GM18861 (cell line): Measurements from ENCODE around the gene SMAD5.

ENCODE experiments used
- ATAC-seq: cut with Tn5 transposase; IDR thresholded peaks from one replicate; pipeline ENCODE4 v1.9.1; 2021; ENCODE audit not compliant: unreplicated experiment

The SMAD5 gene

GRCh38 chr5:136132557-136133221 is at the start of gene SMAD5:
Gene SMAD5, plus strand, starts transcription at chr5:136132845. Its CDS starts 20,916 bp downstream, at chr5:136153761.
- ATAC-seq: peak; percentile 91

DNA sequence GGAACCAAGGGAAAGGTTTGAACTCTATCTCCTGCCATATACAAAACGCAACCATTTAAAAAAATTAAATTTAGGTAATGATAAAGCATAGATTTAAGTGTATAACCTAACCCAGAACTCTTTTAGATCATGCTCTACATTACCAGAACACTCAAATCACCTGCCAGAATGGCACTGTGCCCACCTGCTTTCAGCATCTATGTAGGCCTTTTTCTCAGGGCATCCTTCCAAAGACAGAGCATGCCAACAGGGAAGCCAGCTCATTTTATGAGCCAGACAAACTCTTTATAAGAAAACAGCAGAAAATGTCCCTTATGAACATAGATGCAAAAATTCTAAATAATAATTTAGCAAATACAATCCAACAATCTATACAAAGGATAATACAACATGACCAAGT is 47.9 kb upstream of the SMAD5 start:
- ATAC-seq: no peak

GRCh38 chr5:136086783-136087566 is 45.7 kb upstream of the SMAD5 start:
- ATAC-seq: no peak

- no peak for ATAC-seq
Observed at GRCh38 chr5:136087961-136088871, 44.4 kb upstream of the SMAD5 start.

- ATAC-seq: no peak
Observed at GRCh38 chr5:136089791-136090190, 42.9 kb upstream of the SMAD5 start.

DNA sequence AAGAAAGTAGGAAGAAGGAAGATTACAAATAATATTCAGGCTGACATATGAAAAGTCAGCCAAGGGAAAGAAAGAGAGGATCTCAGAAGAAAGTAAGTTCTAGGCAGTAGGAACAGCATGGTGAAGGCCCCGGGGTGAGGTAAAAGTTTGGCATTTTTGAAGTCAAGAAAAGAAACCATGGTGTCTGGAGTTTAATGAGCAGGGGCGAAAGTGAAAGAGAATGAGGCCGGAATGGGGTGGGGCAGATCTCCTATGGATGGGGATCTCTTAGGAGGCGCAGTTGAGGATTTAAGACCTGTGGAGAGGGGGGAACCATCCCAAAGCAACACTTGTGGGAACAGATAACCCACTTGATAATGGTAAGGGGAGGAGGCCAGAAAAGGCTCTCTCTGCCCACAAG is 42.3 kb upstream of the SMAD5 start:
- no peak for ATAC-seq

- ATAC-seq: no peak
Observed at GRCh38 chr5:136094189-136094912, 38.3 kb upstream of the SMAD5 start.

DNA sequence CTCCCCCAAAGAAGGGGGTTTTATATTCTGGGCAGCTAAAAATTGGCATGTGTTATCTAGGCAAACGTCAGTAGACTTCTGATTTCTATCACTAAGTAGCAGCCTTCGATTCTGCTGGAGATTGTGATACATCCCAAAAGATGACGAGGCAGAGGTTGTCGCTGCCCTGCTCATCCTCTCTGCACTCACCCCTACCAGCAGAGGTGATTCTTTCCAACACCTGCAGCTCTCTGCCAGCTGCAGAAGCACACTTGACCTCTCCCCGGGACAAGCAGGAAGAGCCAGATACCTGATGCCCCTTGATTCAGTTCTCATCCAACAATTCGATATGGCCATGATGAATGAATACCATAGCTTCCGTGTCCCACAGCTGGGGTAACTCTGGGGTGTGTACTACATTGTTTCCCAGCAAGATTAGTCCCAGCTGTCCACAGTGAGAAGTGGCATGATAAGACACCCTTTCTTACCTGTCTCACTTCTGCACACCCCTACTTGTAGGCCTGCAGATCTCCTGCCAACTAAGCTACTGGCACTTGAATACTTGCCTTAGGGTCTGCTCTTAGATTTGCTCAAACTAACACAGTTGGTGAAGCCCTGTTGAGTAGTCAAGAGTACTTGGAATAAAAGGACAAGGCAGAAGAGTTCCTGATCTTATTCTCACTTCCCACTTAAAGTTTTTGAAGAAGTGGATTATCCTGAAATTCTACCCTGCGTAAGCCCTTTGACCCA is 37.6 kb upstream of the SMAD5 start:
- no peak for ATAC-seq

GRCh38 chr5:136098176-136098575 is 34.5 kb upstream of the SMAD5 start:
- no peak for ATAC-seq

DNA sequence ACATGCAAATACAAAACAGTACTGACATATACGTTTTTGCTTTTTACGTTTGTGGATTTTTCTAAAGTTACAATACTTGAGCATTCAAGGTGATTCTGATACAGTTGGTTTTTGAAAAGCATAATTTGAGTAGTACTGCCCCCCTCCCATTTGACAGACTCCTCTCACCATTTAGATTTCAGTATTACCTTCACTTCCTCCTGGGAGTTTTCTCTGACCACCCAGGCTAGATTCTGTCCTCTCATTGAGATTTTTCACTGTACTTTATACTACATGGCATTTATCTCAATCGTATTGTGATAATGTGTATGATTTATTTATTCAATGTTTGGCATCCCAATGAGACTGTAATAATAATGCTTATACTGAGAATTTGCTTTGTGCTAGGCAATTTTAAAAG is 32.8 kb upstream of the SMAD5 start:
- no peak for ATAC-seq

- ATAC-seq: no peak
Observed at GRCh38 chr5:136101884-136102283, 30.8 kb upstream of the SMAD5 start.

- ATAC-seq: peak; percentile 65
Observed at GRCh38 chr5:136103118-136103517, 29.5 kb upstream of the SMAD5 start.

DNA sequence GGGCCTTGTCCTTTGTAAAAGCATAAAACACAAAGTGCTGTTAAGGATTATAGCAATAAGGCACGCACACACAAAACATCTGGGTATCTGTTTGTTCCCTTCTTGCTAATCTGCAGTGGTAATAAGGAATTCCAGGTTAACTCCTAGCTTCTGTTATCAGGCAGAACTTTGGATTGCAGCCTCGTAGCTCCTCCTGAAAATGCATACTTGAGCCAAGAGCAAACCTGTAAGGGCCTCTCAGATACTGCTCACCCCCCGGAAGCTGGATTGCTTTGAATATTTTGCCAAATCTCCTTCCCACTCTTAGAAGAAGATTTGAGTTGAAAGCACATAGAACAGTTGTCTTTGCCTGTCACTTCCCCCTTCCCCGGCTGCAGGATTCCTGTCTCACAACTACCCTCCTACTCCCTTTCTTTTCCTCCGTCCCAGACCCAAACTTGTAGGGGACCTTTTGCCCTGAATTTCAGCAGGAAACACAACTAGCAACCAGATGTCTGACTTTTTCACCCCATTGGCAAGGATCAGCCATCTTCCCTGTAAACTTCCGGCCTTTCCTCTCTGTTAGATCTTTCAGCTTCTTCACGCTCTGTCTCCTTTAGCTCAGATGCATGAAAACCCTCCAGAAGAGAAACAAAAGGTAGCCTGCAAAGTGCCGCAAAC is 28.2 kb upstream of the SMAD5 start:
- no peak for ATAC-seq

- no peak for ATAC-seq
Observed at GRCh38 chr5:136106351-136107031, 26.2 kb upstream of the SMAD5 start.

GRCh38 chr5:136108180-136108611 is 24.4 kb upstream of the SMAD5 start:
- peak; percentile 63 for ATAC-seq

- no peak for ATAC-seq
Observed at GRCh38 chr5:136108766-136109165, 23.9 kb upstream of the SMAD5 start.

GRCh38 chr5:136109453-136110135 is 23.1 kb upstream of the SMAD5 start:
- ATAC-seq: no peak

DNA sequence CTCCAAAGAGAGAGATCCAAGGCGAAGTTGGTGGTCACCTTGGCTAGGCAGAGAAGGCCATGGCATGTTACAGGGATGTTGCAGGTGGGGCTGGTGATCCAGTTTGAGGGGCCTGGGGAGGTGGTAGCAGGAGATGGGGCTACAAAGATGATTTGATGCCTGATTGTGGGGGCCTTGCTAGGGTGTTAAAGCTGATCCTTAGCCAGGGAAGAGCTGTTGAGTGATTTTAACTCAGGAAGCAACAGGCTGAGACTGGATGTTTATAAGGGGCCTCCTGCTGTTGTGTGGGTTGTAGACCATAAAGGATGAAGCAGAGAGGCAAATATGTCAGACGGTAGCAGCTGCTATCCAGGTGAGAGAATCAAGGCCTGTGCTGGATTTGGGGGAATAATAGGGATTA is 19.0 kb upstream of the SMAD5 start:
- ATAC-seq: no peak
